ENCODE data around the gene CFAP91. TPM values are rescaled to one million over a fixed set of nuclear protein-coding genes. Genes with fewer than 3 reads are reported as not detected.

The CFAP91 gene
- 0.14 and 0.34 TPM in 2 replicates for total RNA-seq

GRCh38 chr3:119702530-119703527 is at the start of gene CFAP91:
Gene CFAP91 (plus strand): TSS chr3:119703022. CDS start chr3:119703099, 77 bp downstream.
- DNase-seq, result peak; percentile 92

GRCh38 chr3:119653876-119654275 is 48.9 kb upstream of the CFAP91 start:
- DNase-seq, result no peak

DNA sequence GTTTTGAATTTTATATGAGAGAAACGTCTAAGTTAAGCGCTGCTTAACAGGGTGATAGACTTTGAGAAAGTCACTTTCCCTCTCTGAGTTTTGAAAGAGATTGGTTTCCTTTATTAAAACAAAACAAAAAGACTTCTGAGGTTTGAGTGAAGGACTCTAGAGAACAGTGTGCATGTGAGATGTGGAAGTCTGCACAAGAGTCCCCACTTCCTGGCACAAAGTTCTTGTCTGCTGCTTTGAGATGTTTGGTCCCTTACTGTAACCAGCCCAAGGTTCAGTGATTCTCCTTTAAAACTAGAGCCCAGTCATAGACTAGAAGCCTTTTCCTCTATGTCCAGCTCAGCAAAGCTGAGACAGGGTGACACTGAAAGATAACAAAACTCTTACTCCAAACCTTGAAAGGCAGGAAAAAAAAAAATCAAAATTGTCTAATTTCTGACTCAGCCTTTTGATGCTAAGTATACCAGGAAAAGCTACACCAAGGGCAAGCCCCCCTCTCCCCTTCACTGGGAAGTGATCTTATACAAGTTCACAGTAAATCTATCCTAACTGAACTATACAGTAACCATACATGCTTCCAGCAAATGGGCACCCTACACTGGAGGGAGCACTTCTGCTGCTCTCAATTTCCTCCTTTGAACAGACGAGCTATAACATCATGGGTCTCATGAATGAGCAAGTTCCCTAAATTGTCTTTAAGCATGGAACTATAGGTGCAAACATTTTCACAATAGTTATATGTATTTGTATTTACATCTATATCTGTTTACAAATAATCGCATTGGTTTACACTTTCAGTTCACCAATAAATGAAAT is 44.7 kb upstream of the CFAP91 start:
- no peak for DNase-seq

- no peak for DNase-seq
Measured at GRCh38 chr3:119658994-119659393, 43.8 kb upstream of the CFAP91 start.

GRCh38 chr3:119659606-119660291 is 43.1 kb upstream of the CFAP91 start:
- DNase-seq, result no peak

- no peak for DNase-seq
Measured at GRCh38 chr3:119660474-119661440, 42.1 kb upstream of the CFAP91 start, which contains the start of gene POPDC2. Gene POPDC2 (minus strand): TSS chr3:119660589. CDS start chr3:119660423, 166 bp downstream.

DNA sequence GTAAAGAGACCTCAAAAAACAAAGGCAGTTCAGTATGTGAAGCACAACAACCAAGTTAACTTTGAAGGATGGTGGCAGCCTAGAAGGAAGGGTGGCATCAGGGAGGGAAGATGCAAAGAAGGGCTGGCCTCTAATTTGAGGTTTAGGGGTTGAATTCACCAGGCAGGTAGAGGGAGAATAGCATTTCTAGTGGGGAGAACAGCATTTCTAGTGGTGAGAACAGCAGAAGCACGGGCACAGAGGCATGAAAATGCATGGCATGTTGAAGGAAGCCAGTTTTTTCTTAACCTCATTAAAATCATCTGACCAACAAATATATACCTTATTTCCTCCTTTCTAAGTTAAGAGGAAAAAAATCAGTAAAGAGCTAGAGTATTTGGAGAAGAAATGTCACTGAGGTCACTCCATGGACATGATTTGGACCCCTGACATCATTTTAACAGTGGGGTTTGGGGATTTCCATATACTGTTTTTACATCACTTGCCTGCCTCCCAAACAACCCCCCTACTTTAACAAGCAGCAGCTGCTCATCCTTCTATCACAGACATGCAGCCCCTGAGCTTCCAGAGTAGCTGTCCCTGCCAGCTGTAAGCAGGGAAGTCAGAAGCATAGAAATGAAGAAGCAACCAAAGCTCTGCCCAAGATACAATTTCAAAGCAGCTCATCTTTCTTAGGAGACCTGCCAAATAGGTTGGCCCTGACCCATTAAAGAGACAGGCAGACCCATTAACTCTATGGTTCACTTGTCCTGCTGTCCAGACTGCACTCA is 40.0 kb upstream of the CFAP91 start:
- no peak for DNase-seq

DNA sequence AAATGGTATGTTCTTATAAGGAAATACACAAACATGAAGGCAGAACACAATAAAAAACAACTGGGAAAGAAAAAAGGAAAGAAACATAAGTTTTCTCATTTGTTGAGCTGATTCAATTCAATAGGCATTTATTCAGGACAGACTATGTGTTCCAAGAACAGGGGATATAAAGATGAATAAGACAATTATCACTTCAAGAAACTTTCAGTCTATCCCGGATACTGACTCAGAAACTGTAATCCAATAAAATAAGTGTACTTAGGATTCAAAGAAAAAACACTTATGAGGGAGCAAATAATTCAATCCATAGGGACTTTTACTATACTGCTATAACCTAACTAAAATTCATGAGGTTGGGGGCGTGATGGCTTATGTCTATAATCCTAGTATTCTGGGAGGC is 38.9 kb upstream of the CFAP91 start:
- DNase-seq, result no peak

GRCh38 chr3:119664370-119664769 is 38.5 kb upstream of the CFAP91 start:
- no peak for DNase-seq

DNA sequence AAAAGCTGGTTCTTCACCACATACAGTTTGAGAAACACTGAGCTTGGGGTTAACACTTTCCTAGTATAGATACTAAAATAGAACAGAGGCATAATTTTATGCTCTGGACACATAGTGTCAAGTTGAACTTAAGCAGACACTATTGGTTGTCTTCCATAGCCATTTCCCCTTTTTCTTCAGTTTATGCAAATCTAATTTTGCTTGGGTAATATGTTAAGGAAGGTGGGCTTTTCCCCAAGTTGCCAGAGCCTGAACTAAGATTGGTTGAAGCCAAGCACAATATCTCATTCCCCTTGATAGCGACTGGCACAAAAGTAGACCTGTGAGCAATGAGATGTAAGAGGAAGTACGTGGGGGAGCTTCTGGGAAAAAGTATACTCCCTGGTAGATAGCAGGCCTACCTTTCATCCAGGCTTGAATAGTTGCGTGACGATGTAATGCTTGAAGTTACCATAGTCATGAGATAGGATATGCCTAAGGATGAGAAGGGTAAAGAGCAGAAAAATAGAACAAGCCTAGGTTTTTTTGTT is 37.9 kb upstream of the CFAP91 start:
- DNase-seq, result no peak

DNA sequence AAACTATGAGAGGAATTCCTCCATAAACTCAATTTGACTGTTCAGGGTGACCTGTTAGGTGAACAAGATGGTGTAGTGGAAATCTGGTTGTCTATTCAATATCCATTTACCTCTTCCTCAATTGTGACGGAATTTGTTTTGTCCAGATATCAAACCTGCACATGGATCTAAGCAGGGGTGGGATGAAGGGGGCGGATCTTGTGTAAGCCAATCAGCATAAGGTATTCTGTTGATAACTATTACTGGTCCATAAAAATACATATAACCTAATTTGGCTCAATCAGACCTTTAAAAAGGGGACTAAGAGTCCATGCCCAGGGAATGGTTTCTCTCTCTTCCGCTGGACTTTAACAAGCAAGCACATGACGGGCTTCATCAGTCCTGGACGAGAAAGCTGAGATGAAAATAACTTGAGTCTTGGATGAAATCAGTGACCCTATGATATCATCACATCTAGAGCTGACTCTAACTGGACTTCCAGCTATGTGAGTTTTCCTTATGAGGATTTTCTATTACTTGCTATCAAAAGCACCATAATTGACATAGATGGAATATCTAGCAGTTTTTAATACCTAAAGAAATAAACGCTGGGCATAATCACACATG is 36.8 kb upstream of the CFAP91 start:
- no peak for DNase-seq

GRCh38 chr3:119669906-119670570 is 32.8 kb upstream of the CFAP91 start:
- DNase-seq, result peak; percentile 55

DNA sequence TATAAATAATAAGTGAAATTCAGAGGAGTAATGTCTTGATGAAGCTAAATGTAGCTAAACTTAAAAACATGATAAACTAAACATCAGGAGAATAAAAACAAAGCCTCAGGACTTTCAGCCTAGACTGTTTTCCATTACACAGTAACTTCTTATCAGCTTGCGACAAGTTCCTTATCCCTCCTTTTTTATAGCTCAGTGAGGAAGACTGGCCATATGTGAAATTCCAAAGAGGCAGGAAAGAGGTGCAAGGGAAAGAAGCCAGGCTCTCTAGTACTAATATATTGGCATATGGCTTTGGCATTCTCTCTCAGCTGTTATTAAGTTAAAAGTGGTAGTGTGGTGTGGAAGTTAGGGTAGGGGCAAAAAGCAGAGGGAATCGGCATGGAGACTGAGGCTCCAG is 30.0 kb upstream of the CFAP91 start:
- DNase-seq, result no peak

GRCh38 chr3:119673875-119674274 is 28.9 kb upstream of the CFAP91 start:
- no peak for DNase-seq

GRCh38 chr3:119675188-119675874 is 27.5 kb upstream of the CFAP91 start:
- DNase-seq, result no peak

DNA sequence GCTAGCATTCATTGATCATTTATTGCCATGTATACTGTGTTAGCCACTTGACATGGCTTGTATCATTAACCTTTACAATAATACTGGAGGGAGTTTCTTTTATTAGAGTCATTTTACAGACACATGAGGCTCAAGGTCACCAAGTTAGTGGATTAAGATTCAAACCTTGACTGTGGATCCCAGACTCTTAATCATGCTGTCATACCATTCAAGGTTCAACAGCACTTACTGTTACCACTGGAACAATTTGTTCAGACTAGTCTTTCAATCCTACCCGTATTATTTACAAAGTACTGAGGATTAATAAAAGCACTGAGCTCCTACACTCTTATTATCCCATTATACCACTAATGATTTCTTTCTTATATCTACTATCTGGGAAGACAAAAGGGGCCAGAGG is 26.8 kb upstream of the CFAP91 start:
- no peak for DNase-seq

GRCh38 chr3:119676771-119677640 is 25.8 kb upstream of the CFAP91 start, which contains the start of gene COX17:
Gene COX17 (minus strand): TSS chr3:119677406. CDS start chr3:119677310, 96 bp downstream.
- peak; percentile 95 for DNase-seq

DNA sequence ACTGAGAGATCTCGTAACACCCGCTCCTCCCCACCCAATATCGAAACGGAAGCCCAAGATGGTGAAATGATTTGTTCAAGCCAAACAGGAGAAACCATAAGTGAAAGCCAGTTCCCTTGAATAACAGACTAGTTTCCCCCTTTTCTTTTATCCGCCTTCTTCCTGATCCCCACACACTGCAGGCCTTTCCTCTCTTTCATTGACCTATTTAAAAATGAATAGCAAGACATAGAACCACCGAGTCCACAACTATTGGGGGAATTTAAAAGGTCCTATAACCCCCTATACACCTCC is 25.2 kb upstream of the CFAP91 start:
- no peak for DNase-seq

Data from dermis blood vessel endothelial cell (primary cell).